Sigmoid colon (tissue), 7 donors: Measurements from ENCODE around the gene CYTH4. TPM values are rescaled to one million over a fixed set of nuclear protein-coding genes. Genes with fewer than 3 reads are reported as not detected.

Experiments
- DNase-seq: peaks from one replicate; pipeline ENCODE4 v3.0.0-alpha.2; 2019
- H3K27ac ChIP-seq, 4 donors: fragments of 200-600 bp; sonication (generic); one replicate each; pipeline ENCODE4 v1.5.1; 2016 to 2019; ENCODE audit warnings: mild to moderate bottlenecking in 1 of 4
- H3K27me3 ChIP-seq, 3 donors: fragments of 200-600 bp; sonication (generic); one replicate each; pipeline ENCODE4 v1.5.1; 2019; ENCODE audit warnings: mild to moderate bottlenecking in 1 of 3
- H3K36me3 ChIP-seq, 4 donors: fragments of 200-600 bp; sonication (generic); one replicate each; pipeline ENCODE4 v1.5.1; 2016 to 2019
- H3K4me1 ChIP-seq, 4 donors: fragments of 200-600 bp; sonication (generic); one replicate each; pipeline ENCODE4 v1.5.1; 2017 to 2019
- H3K4me3 ChIP-seq, 4 donors: fragments of 200-600 bp; sonication (generic); one replicate each; pipeline ENCODE4 v1.5.1; 2017 to 2019; ENCODE audit warnings: mild to moderate bottlenecking in 2 of 4, moderate library complexity in 1 of 4
- H3K9me3 ChIP-seq, 4 donors: fragments of 200-600 bp in 3 of 4; sonication (generic) in 3 of 4; one replicate each; pipeline versions ENCODE4 v1.5.1 to v1.6.1; 2013 to 2019
- CTCF ChIP-seq, 4 experiments: fragments of 450-650 bp in 3 of 4; fragments of 200-600 bp in 1 of 4; IDR thresholded peaks; one replicate each; pipeline ENCODE4 v1.5.1; 2016 to 2019; ENCODE audit warnings: antibody characterized with exemption in 4 of 4, mild to moderate bottlenecking in 3 of 4, moderate library complexity in 2 of 4
- EP300 ChIP-seq, 4 donors: sonication (generic); formaldehyde crosslinking; IDR thresholded peaks; one replicate each; pipeline ENCODE4 v1.6.1; 2017; ENCODE audit warnings: antibody characterized with exemption in 4 of 4
- POLR2A ChIP-seq, 2 donors: fragments of 450-650 bp; IDR thresholded peaks; one replicate each; pipeline ENCODE4 v1.6.1; 2016; ENCODE audit warnings: antibody characterized with exemption in 2 of 2, mild to moderate bottlenecking in 2 of 2, moderate library complexity in 2 of 2
- POLR2AphosphoS5 ChIP-seq, 4 donors: sonication (generic); formaldehyde crosslinking; IDR thresholded peaks; one replicate each; pipeline ENCODE4 v1.6.1; 2017; ENCODE audit warnings: antibody characterized with exemption in 4 of 4
- WGBS, 2 donors: extraction: QIAGEN DNeasy Blood & Tissue Kit; methylation state at CpG; one replicate each; pipeline ENCODE4 v1.1.7; 2013; 5-methylcytosine and 5-hydroxymethylcytosine counted together
- intact Hi-C: fragments of 100-400 bp; cut with DNase I; formaldehyde crosslinking; loops from one replicate; pipeline ENCODE4 v1.15.1; 2023
- polyA plus RNA-seq, 3 donors: library from polyadenylated mRNA; stranded (reverse); fragments of 200-250 nt; gene quantifications; one replicate each; pipeline ENCODE4 v1.2.3, GENCODE V29; 2013
- total RNA-seq, 4 donors: library from RNA; depleted of rRNA; stranded (reverse); fragments of >200 nt; gene quantifications; one replicate each; pipeline ENCODE4 v1.1.0, GENCODE V29; 2016
- donor health status: healthy with polysubstance abuse.
- donor health status: Bipolar disorder and iron deficiency.
- donor health status: healthy.

CYTH4 gene
- total and polyA plus RNA-seq, 7 donors: 4.2 to 22.0 (median 7.2) TPM

GRCh38 chr22:37260155-37260795 lies 22.0 kb upstream of the CYTH4 start:
- Histone ChIP-seq H3K27me3 (peaks cover 0 to 71% (median 47%) of the 10 kb centered on the region in 3 donors), H3K9me3 (peaks cover 10 to 13% (median 12%) of the 10 kb centered on the region in 4 donors), H3K36me3 (no peaks in the 10 kb centered on the region), H3K4me1 (no peaks in the 10 kb centered on the region), H3K27ac (no peak overlapping the region), H3K4me3 (no peak overlapping the region)
- WGBS, 2 donors: 65 to 66% methylated on average over 15 of the region's 15 CpGs
- TF ChIP-seq EP300 (IDR thresholded peaks at IDR 0.05): no peak
- no peak for TF ChIP-seq POLR2AphosphoS5 (IDR thresholded peaks at IDR 0.05)
- TF ChIP-seq POLR2A (IDR thresholded peaks at IDR 0.05): no peak
- TF ChIP-seq CTCF (IDR thresholded peaks at IDR 0.05): no peak
- intact Hi-C loops: no loop called here
- no peak for DNase-seq

- no peak for DNase-seq
- Histone ChIP-seq H3K27me3 (peaks cover 0 to 66% (median 44%) of the 10 kb centered on the region in 3 donors), H3K9me3 (peaks cover 10 to 13% (median 12%) of the 10 kb centered on the region in 4 donors), H3K27ac (no peak overlapping the region), H3K36me3 (no peaks in the 10 kb centered on the region), H3K4me3 (no peak overlapping the region), H3K4me1 (no peaks in the 10 kb centered on the region)
- WGBS, 2 donors: 20 to 23% methylated on average over 14 of the region's 14 CpGs
- TF ChIP-seq POLR2AphosphoS5 (IDR thresholded peaks at IDR 0.05) (no peak), POLR2A (IDR thresholded peaks at IDR 0.05) (no peak), EP300 (IDR thresholded peaks at IDR 0.05) (no peak), CTCF (IDR thresholded peaks at IDR 0.05) (peak in 3 of 4 experiments; percentile 30 to 71 (median 50))
- intact Hi-C loops: no loop called here
These were observed 21.4 kb upstream of the CYTH4 start for GRCh38 chr22:37260901-37261336.

- Histone ChIP-seq H3K4me1 (no peaks in the 10 kb centered on the region), H3K36me3 (no peaks in the 10 kb centered on the region), H3K27me3 (peaks cover 0 to 62% (median 37%) of the 10 kb centered on the region in 3 donors), H3K9me3 (peaks cover 10 to 13% (median 12%) of the 10 kb centered on the region in 4 donors), H3K4me3 (no peak overlapping the region), H3K27ac (no peak overlapping the region)
- no peak for TF ChIP-seq CTCF (IDR thresholded peaks at IDR 0.05)
- TF ChIP-seq POLR2A (IDR thresholded peaks at IDR 0.05): no peak
- no peak for TF ChIP-seq EP300 (IDR thresholded peaks at IDR 0.05)
- TF ChIP-seq POLR2AphosphoS5 (IDR thresholded peaks at IDR 0.05): no peak
- 55 to 73% methylated on average over 5 of the region's 5 CpGs for WGBS, 2 donors
- intact Hi-C loops: no loop called here
- no peak for DNase-seq
These were observed 20.0 kb upstream of the CYTH4 start for GRCh38 chr22:37262346-37262745.

GRCh38 chr22:37263966-37264887 lies 18.1 kb upstream of the CYTH4 start:
- Histone ChIP-seq H3K9me3 (peaks cover 10 to 17% (median 12%) of the 10 kb centered on the region in 4 donors), H3K4me3 (no peak overlapping the region), H3K36me3 (no peaks in the 10 kb centered on the region), H3K27ac (no peak overlapping the region), H3K4me1 (no peaks in the 10 kb centered on the region), H3K27me3 (peaks cover 0 to 49% (median 30%) of the 10 kb centered on the region in 3 donors)
- DNase-seq: no peak
- intact Hi-C loops: no loop called here
- 82 to 90% methylated on average over 10 of the region's 10 CpGs for WGBS, 2 donors
- TF ChIP-seq POLR2A (IDR thresholded peaks at IDR 0.05): no peak
- no peak for TF ChIP-seq CTCF (IDR thresholded peaks at IDR 0.05)
- TF ChIP-seq EP300 (IDR thresholded peaks at IDR 0.05): no peak
- no peak for TF ChIP-seq POLR2AphosphoS5 (IDR thresholded peaks at IDR 0.05)
